HG02610 (cell line): ENCODE results near the gene TMEM178A.
"Not testable (repeated sequence)": the region's sequence is repeated elsewhere in the genome, so short reads cannot be mapped to it uniquely, and the experiment has no call there.

Experiments used
- ATAC-seq: cut with Tn5 transposase; IDR thresholded peaks from one replicate; pipeline ENCODE4 v1.9.1; 2021; ENCODE audit warnings: mild to moderate bottlenecking, moderate library complexity; ENCODE audit not compliant: unreplicated experiment

The TMEM178A gene

DNA sequence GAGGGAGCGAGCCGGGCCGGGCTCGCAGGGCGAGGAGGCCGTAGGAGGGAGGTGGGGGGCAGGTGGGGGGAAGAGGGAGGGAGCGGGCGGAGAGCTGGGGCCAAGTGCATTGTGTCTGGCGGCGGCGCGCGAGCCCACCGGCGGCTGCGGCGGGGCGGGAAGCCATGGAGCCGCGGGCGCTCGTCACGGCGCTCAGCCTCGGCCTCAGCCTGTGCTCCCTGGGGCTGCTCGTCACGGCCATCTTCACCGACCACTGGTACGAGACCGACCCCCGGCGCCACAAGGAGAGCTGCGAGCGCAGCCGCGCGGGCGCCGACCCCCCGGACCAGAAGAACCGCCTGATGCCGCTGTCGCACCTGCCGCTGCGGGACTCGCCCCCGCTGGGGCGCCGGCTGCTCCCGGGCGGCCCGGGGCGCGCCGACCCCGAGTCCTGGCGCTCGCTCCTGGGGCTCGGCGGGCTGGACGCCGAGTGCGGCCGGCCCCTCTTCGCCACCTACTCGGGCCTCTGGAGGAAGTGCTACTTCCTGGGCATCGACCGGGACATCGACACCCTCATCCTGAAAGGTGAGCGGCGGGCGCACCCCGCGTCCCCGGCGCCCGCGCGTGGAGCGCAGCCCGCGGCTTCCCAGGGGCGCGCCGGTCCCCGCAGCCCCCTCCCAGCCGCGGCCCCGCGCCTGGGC lies at the start of gene TMEM178A:
Gene TMEM178A (plus strand): TSS at position 107 of the 680 bp plus-strand sequence. CDS start 58 bp downstream, at position 165.
- ATAC-seq, result no peak

DNA sequence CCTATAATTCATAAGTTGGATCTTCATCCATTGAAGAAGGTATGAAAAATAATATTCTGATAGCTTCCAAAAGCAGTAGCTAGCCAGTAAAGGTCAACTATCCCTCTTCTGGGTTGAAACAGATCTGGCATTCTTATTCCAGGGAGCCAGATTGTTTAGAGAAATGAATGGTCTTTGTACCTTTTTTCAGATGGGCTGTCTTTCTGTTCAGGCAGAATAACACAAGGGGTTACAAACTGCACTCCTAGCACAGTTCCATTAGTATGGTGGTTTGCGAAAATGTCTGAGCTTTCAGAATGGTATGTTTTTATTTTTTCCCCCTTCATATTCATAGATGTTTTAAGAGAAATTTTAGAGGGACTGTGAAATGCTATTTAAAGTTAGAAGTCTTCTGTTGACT lies 47.5 kb upstream of the TMEM178A start:
- no peak for ATAC-seq

DNA sequence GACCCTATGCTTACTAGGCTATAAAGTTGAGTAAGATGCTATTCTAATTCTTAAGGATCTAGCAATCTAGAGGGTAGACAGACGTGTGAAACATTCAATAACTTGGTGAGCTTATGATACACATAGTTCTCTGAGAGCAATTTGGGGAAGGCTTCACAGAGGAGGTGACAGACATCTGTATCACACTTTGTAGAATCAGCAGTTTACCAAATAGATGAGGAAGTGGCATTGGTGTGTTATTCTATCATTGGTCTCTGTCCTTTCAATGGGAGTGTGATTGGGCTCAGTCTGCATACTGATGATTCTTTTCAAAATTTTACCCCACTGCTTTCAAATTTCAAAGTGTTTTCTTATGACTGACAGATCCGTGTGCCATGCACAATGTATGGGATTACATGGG lies 47.0 kb upstream of the TMEM178A start:
- no peak for ATAC-seq

DNA sequence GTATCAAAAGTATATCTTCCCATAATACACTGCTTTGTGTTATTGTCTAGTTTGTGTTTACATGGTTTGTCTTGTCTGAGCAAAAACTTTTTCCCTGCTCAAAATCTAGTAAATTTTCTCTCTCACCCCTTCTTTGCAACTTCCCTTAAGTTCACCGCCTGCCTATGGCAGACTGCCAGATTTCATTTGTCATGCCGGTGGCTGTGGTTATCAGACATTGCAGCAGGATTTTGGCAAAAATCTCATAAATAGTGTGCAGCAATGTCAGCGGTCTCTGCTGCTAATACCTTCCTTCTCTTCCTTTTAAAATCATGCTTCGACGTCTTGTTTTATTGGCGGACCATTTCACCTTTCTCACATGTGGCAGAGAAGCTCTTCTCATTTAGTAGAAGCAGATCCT lies 45.6 kb upstream of the TMEM178A start:
- no peak for ATAC-seq

DNA sequence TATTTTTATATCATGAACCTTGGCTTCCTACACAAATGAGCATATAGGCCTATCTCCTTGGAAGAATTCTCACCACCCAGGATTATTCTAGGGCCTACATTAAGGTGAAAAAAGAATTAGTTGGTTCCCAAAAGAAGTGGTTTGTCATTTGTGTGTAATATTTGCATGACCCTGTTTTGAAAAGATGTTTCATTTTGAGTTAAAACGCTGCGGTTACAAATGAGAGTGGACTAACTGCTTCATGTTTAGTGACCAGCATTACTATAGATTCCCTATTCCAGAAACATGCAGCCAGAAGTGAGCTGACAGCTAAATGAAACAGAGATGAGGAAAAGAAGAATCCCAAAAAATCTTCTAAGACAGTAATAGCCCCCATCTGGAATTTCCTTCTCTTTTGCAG lies 44.1 kb upstream of the TMEM178A start:
- no peak for ATAC-seq

DNA sequence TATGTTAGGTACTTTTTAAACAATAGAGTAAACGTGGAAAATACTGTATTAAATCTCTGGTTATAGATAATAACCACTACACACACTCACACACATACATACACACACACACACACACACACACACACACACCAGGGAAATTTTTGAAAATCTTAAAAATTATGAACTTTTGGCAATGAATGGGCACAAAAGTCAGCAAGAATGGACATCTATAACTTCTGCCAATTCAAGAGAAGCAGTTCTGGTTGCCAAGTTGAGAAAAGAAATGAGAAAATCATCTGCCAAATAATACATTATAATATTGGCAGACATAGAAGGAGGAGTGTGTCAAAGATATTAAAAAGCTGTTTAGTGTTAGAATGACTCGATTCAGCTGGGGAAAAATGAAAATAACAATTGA lies 42.9 kb upstream of the TMEM178A start:
- no peak for ATAC-seq

DNA sequence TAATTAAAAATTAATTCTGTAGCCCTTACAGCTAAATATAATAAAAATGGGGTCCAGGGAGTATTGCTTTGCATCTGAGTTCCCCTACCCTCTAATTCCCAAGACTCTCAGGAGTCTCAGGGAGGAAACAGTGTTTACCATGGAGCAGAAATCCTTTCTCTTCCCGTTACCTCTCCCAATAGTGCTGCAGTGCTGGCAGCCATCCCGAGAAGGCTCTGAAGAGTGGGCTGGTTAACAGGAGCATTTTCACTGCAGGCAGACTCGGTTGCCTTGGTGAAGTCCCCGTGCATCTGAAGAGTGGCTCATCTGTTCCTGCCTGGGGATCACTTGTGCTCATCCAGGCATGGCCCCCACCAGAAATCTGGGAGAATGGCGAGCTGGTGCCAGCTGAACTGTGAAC lies 41.8 kb upstream of the TMEM178A start:
- no peak for ATAC-seq

DNA sequence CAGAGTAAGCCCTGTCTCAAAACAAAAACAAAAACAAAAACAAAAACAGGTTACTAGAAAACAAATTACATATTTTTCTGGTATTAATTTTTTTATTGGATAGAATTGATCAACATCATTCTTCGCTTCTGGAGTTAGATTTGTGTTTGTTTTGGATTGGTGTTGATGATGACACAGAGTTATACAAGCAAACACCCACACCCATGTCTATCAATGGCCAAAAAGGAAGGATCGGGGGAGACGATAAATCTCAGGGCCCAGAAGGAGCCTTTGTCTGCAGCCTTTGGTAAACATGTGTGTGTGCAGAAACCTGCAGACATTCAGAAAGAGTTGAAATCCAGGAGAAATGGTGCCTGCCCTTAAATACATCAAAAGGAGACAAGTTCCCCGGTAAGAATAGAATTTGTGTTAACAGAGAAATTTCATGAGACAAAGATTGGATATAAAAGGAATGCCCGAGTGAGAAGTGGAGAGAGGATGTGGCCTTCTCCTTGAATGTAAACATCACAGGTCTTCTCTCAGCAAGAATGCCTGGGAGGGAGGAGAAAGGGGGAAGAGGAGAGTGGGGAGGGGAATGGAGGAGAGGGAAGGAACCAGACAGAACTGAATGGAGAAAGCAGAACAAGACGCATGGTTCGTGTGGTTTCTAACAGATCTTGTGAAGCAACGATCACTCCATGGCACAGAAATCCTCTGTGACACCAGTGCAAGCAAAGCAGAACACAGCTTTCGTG lies 40.4 kb upstream of the TMEM178A start:
- ATAC-seq, result no peak

DNA sequence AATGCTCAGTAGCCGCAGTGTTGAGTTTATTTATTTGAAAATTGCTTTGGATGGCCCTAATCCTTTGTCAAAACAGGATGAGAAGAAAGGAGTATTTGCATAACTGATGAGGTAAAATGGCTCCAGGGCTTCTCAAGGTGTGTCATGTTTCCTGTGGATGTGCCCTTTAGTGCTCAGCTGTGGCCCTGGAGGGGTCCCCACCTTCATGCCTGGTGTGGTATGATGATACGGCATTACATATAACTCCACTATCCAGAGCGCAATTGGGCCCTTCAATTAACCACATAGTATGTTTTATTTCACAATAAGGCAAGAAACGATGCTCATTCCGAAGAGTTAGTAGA lies 39.8 kb upstream of the TMEM178A start:
- ATAC-seq, result no peak

DNA sequence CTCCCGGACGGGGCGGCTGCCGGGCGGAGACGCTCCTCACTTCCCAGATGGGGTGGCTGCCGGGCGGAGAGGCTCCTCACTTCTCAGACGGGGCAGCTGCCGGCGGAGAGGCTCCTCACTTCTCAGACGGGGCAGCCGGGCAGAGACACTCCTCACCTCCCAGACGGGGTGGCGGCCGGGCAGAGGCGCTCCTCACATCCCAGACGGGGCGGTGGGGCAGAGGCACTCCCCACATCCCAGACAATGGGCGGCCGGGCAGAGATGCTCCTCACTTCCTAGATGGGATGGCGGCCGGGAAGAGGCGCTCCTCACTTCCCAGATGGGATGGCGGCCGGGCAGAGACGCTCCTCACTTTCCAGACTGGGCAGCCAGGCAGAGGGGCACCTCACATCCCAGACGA lies 37.4 kb upstream of the TMEM178A start:
- not testable (repeated sequence) for ATAC-seq

DNA sequence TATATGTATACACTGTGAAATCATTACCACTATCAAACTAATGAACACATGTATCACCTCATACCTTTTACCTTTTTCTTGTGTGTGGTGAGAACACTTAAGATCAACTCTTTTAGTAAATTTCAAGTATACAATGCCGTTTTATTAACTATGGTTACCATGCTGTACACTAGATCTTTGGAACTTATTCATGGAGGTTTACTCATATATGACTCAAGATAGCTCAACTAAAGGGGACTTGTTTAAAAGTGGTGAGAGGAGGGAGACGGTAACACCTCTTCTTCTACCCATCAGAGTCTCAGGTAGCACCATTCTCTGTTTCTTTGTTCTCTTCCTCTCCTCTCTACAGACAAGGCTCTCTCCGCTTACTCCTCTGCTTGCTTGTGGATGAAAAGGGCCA lies 36.1 kb upstream of the TMEM178A start:
- ATAC-seq, result no peak

DNA sequence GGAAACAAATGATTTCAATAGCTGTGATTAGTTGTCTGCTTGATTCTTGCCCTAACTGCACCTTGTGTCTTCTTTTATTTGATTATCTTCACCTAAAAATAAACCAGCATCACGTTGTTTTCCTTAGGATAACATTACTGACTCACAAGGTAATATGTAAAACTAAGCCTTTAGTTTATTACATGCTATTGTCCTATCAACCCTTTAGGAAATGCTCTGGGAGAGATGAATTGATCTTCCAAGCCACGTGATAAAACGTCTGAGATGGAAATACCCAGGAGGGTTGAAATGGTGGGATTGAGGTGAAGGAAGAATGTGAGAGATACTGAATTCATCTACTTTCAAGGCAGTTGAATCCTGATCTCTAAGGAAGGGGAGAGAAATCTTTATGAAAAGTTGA lies 34.5 kb upstream of the TMEM178A start:
- ATAC-seq, result no peak

DNA sequence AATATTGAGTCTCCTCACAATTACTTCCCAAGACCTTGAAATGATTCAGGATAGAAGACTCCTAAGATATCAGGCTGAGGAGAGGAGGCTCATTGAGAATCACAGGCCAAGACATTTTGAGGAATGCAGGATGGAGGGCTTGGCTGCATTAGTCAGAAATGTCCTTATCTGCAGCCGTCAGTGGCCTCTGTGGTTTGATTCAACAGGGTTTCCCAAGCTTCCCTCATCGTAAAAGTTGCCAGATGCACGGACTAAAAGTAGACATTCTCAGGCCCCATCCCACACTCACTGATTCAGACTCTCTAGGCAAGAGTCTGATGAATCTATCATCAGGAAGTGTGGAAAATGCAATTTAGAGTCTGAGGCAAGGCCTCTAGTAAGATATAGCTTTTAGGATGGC lies 34.0 kb upstream of the TMEM178A start:
- ATAC-seq, result no peak

DNA sequence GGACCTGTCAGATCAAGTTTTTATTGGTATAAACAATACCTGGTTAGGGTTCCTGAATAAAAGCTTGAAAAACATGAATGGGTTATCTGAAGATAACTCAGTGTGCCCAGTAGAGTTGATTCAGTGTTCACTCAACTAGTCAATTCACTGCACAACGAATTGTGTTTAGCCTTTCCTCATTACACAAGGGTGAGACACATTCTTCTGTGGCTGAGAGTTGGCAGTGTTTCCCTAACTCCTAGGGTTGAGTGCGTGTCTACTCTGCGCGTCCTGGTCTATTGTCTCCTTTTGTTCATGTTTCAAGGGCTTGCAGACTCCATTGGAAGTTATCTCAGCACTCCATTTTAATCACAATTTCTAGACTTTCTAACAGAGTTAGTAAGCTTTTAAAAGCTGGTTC lies 32.8 kb upstream of the TMEM178A start:
- no peak for ATAC-seq

DNA sequence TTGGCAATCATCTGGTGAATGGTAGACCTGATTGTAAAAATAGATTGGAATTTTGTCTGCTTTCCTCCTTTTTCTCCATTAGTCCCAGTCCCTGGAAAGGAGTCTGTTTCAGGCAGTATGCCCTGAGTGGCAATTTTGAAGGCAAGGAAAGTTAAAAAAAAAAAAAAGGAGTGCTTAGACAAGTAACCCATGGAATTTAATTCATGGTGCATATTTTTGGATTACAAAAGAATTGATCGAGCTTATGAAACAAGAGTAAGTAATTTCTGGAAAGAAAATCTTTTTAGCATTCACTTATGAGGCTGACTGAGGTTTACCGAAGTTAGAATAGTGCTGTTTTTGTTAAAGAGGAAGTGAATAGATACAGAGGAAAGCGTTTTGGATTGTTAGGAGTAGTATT lies 29.4 kb upstream of the TMEM178A start:
- ATAC-seq, result no peak

DNA sequence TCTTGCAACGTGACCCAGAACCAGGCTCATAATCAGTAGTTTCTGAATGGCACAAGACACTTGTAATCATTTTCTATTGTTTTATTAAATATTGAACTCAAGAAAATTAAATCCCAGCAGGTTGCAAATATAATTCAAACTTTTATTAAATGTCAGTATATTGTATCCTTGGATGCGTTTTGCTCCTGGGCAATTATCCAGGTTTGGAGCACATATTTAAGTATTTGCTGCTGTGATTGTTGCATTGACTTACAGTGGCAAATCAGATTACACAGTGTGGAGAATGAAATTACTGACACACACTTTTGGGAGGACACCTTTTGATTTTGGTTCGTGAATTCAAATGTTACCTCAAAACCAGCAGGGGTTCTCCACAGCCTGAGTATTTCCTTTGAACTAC lies 27.1 kb upstream of the TMEM178A start:
- ATAC-seq, result no peak

DNA sequence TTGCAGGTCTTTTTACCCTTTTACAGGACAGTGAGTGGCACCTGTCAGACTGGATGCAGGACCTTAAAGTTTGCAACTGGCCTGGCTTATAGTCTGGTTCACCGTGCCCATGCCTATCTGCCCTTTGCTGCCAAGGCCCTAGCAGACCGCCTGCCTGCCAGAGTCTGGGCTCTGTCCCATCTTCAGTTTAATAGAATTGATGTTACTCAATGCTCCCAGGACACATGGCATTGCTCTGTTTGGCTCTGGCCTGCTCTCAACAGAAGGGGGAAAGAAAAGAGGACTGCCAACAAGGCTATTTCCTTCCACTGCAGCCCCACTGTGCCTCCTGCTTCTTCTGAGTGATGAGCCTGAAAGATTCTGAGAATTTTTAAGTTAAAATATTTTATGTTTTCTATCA lies 25.6 kb upstream of the TMEM178A start:
- no peak for ATAC-seq

DNA sequence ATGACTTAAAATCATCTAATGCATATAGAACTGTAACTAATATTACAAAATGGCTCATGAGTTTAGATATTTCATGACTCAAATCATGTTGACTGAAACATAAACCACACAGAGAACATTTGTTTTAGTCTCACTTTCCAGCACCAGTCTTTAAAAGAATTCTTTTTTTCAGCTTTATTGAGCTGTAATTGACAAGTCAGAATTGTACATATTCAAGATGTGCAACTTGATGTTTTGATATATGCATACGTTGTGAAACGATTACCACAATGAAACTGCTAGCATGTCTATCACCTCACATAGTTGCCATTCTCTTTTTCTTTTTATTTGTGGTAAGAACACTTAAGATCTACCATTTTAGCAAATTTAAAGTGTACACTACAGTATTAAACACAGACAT lies 25.0 kb upstream of the TMEM178A start:
- ATAC-seq, result no peak

DNA sequence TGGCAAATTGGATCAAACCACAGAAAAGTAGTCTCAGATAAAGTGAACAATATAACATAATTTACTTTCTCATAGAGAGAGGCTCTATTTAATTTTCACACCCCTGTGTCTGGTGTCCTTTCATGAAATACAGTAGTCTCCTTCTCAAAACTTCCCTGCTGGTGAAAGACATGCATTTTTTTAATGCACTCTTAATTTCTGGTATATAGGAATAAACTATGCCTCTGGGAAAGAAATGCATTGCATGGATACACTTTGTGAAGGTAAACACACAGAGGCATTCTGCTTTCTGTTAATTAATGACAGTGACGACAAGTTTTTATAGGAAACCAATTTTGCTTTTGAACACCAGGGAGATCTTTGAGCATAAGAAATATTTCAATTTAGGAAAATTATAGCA lies 24.1 kb upstream of the TMEM178A start:
- no peak for ATAC-seq

DNA sequence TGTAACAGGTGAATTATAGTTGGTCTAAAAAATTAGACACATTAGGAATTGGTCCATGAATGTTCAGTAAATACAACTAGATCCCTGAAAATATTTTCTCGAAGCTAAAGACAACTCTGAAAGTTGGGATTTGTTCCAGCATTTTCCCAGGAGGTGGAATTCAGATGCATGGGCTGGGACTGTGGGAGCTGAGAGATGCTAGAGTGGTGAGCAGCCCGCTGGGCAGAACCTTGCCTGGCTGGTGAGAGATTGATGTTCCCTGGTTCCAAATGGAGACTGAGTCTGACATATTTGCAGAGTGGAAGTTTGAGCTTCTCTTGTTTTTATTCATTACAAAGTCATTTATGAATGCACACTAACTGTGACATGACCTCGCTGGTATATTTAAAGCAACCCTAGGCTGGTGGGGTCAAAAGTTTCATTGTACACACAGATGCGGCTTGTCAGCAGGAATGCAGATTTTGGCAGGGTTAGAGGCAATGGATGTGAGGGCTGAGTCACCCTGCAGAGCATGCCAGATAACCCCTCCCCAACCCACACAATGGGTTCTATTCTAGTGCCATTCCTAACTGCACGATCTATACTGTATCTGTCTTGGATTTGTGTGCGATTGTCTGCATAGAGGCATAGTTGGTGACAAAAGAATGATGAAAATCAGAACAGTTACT lies 23.5 kb upstream of the TMEM178A start:
- no peak for ATAC-seq

DNA sequence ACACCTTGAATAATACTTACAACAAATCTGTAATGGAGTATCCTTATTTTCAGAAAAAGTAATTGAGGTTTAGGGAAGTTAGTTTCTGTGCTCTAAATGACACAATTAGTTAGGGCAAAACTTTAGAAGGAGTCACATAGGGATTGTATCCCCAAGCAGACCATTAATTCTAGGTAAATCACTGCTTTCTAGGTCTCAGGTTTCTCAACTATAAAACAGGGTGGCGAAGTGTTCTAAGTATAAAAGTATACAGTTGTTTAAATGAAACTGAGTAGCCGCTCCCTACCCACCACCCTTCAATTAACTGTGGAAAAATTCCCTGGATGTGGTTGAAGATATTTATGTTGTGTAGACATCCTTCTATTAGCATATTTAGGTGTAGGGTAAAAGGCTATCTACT lies 19.9 kb upstream of the TMEM178A start:
- no peak for ATAC-seq

DNA sequence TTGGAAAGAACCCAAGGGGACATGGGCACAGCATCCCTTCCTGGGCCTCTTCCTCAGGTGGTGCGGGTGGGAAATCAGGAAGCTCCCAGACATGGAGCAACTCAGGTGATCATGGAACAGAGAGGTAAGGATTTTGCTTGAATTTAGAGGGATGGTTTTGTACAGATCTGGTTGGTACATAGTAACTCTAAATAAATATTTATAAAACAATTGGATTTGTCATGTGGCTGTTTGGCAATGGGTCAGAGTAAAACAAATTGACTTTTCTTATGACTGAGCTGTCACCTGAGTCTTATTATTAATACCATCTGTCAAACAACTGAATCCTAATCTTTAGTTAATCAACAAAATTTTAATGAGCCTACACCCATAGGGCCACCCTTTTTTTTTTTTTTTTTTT lies 19.4 kb upstream of the TMEM178A start:
- ATAC-seq, result no peak
